Endothelial cell (in vitro differentiated cells): ENCODE data around the gene CENPL. TPM values are rescaled to one million over a fixed set of nuclear protein-coding genes. Genes with fewer than 3 reads are reported as not detected.
"Not testable (repeated sequence)": the region's sequence is repeated elsewhere in the genome, so short reads cannot be mapped to it uniquely, and the experiment has no call there.

ENCODE experiments used
- DNase-seq: peaks from one replicate; pipeline ENCODE4 v3.0.0; 2021; ENCODE audit warnings: low spot score
- H3K27ac Mint-ChIP-seq: one replicate; pipeline ENCODE4 v1.8.0; 2021; ENCODE audit warnings: mixed read lengths, inconsistent platforms; ENCODE audit not compliant: unreplicated experiment
- H3K27me3 Mint-ChIP-seq: one replicate; pipeline ENCODE4 v1.8.0; 2021; ENCODE audit warnings: mild to moderate bottlenecking, moderate library complexity, mixed read lengths, inconsistent platforms; ENCODE audit not compliant: unreplicated experiment
- H3K36me3 Mint-ChIP-seq: one replicate; pipeline ENCODE4 v1.8.0; 2021; ENCODE audit warnings: mild to moderate bottlenecking, low read depth, mixed read lengths, inconsistent platforms; ENCODE audit not compliant: unreplicated experiment
- H3K4me1 Mint-ChIP-seq: one replicate; pipeline ENCODE4 v1.8.0; 2021; ENCODE audit warnings: mild to moderate bottlenecking, mixed read lengths, inconsistent platforms; ENCODE audit not compliant: unreplicated experiment
- H3K4me3 Mint-ChIP-seq: one replicate; pipeline ENCODE4 v1.8.0; 2021; ENCODE audit warnings: mild to moderate bottlenecking, mixed read lengths, inconsistent platforms; ENCODE audit not compliant: unreplicated experiment
- H3K9me3 Mint-ChIP-seq: one replicate; pipeline ENCODE4 v1.8.0; 2021; ENCODE audit warnings: mixed read lengths, inconsistent platforms; ENCODE audit not compliant: unreplicated experiment
- total RNA-seq: library from RNA; stranded (reverse); fragmentation: NEBNext Ultra II Directional; extraction: Animal tissue kit (Norgen Biotek cat#: 25700); gene quantifications from one replicate; pipeline ENCODE4 v1.2.1, GENCODE V29; 2021; ENCODE audit not compliant: unreplicated experiment
- TF ChIP-seq, protein P1 (sequence below): fragments of 200-600 bp; sonication (generic); IDR thresholded peaks from one replicate; pipeline ENCODE4 v1.5.0; 2021; ENCODE audit warnings: antibody characterized with exemption; ENCODE audit not compliant: unreplicated experiment

CENPL gene
- total RNA-seq, 1 donor from 2014 or later = 6.6 TPM

DNA sequence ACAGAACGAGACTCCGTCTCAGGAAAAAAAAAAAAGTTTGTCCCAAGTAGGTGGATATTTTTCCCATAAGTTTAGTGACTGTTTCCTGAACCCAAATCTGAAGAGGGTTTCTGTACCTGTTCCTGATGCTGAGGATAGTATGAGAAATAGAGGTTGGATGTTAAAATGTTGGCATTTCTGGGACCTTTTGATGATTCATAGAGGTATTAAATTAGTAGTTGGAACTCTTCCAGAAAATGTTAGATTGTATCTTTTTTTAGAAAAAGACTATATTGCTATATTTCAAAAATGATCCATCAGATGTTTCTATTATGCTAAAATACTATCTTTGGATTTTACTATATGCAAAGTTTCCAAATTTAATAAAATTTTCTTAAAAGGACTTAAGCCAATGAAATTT is 2.9 kb upstream of the CENPL start:
- peaks cover 3% of the 10 kb centered on the region for H3K36me3 Mint-ChIP-seq
- TF ChIP-seq, protein P1, sequence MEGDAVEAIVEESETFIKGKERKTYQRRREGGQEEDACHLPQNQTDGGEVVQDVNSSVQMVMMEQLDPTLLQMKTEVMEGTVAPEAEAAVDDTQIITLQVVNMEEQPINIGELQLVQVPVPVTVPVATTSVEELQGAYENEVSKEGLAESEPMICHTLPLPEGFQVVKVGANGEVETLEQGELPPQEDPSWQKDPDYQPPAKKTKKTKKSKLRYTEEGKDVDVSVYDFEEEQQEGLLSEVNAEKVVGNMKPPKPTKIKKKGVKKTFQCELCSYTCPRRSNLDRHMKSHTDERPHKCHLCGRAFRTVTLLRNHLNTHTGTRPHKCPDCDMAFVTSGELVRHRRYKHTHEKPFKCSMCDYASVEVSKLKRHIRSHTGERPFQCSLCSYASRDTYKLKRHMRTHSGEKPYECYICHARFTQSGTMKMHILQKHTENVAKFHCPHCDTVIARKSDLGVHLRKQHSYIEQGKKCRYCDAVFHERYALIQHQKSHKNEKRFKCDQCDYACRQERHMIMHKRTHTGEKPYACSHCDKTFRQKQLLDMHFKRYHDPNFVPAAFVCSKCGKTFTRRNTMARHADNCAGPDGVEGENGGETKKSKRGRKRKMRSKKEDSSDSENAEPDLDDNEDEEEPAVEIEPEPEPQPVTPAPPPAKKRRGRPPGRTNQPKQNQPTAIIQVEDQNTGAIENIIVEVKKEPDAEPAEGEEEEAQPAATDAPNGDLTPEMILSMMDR = no peak
- no peak overlapping the region for H3K27ac Mint-ChIP-seq
- H3K4me3 Mint-ChIP-seq = no peak overlapping the region
- no peak for DNase-seq
- H3K9me3 Mint-ChIP-seq = no peaks in the 10 kb centered on the region
- peaks cover 20% of the 10 kb centered on the region for H3K4me1 Mint-ChIP-seq
- peaks cover 7% of the 10 kb centered on the region for H3K27me3 Mint-ChIP-seq

DNA sequence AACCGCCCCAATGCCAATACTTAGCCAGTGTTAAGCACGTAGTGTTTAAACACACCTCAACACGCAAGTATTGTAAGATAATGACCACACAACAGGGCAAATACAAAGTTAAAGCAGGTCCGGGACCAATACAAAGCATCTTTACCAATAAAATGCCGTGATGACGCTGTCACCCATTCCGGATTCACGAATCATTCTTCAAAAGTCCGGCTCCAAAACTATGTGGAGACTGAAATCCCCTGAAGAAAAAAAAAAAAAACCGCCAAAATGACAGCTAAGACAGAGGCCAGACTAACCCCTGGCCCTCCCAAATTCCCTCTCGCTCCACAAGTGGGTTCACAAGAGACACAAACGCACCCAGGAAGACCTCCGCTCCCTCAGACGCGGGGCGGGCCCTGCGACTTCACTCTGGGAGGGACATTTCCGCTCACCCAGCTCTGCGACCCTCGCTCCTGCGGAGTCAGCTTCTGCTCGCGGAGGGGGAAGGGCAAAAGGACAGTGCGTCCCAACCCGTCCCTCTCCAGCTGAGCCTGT is 835 bp downstream of the CENPL start:
- Mint-ChIP-seq H3K9me3 (no peaks in the 10 kb centered on the region), H3K36me3 (no peaks in the 10 kb centered on the region), H3K4me3 (peak overlapping the region; percentile 98), H3K27ac (peak overlapping the region; percentile 98), H3K27me3 (peaks cover 7% of the 10 kb centered on the region), H3K4me1 (peaks cover 20% of the 10 kb centered on the region)
- TF ChIP-seq, protein P1 = no peak
- DNase-seq = no peak

- no peak overlapping the region for H3K4me3 Mint-ChIP-seq
Measured at GRCh38 chr1:173821680-173822079, 3.0 kb downstream of the CENPL start.

GRCh38 chr1:173818459-173818858 is 6.2 kb downstream of the CENPL start:
- TF ChIP-seq, protein P1 = no peak
- peaks cover 3% of the 10 kb centered on the region for H3K27me3 Mint-ChIP-seq

More at GRCh38 chr1:173821680-173822079, 3.0 kb downstream of the CENPL start:
- H3K27me3 Mint-ChIP-seq = peaks cover 7% of the 10 kb centered on the region
- TF ChIP-seq, protein P1 = no peak
- no peak for DNase-seq
- no peaks in the 10 kb centered on the region for H3K9me3 Mint-ChIP-seq
- peaks cover 6% of the 10 kb centered on the region for H3K36me3 Mint-ChIP-seq
- H3K27ac Mint-ChIP-seq = no peak overlapping the region
- peaks cover 25% of the 10 kb centered on the region for H3K4me1 Mint-ChIP-seq

GRCh38 chr1:173813654-173814053 is 11.0 kb downstream of the CENPL start:
- not testable (repeated sequence) for H3K4me1 Mint-ChIP-seq, H3K27ac Mint-ChIP-seq
- H3K36me3 Mint-ChIP-seq = peaks cover 30% of the 10 kb centered on the region

More at GRCh38 chr1:173818459-173818858, 6.2 kb downstream of the CENPL start:
- no peak for DNase-seq
- peaks cover 11% of the 10 kb centered on the region for H3K4me1 Mint-ChIP-seq
- no peaks in the 10 kb centered on the region for H3K9me3 Mint-ChIP-seq
- H3K4me3 Mint-ChIP-seq = no peak overlapping the region
- no peak overlapping the region for H3K27ac Mint-ChIP-seq
- H3K36me3 Mint-ChIP-seq = peaks cover 10% of the 10 kb centered on the region

More at GRCh38 chr1:173813654-173814053, 11.0 kb downstream of the CENPL start:
- not testable (repeated sequence) for H3K4me3 Mint-ChIP-seq, H3K9me3 Mint-ChIP-seq, H3K27me3 Mint-ChIP-seq, DNase-seq
